Heart left ventricle (tissue), 16 donors: Measurements from ENCODE around the gene RBM14. TPM values are rescaled to one million over a fixed set of nuclear protein-coding genes. Genes with fewer than 3 reads are reported as not detected.
"Not testable (repeated sequence)": the region's sequence is repeated elsewhere in the genome, so short reads cannot be mapped to it uniquely, and the experiment has no call there.

Experiments used
- ATAC-seq, 4 donors: fragments of 200-7000 bp; cut with Tn5 transposase; one replicate each; pipeline ENCODE4 v1.9.1; 2020 to 2022; ENCODE audit warnings: moderate library complexity in 4 of 4, mild to moderate bottlenecking in 3 of 4, moderate number of reproducible peaks in 1 of 4
- DNase-seq, 5 donors: peaks; one replicate each; pipeline ENCODE4 v3.0.0-alpha.2; 2020
- H3K27ac ChIP-seq, 12 donors: fragments of 200-600 bp; sonication (generic) in 4 of 12; one replicate each; pipeline versions ENCODE4 v1.5.0 to v1.8.0; 2016 to 2022; ENCODE audit warnings: mild to moderate bottlenecking in 2 of 12
- H3K27me3 ChIP-seq, 9 donors: fragments of 200-600 bp; sonication (generic) in 2 of 9; one replicate each; pipeline versions ENCODE4 v1.5.1 to v1.8.0; 2016 to 2022; ENCODE audit warnings: mild to moderate bottlenecking in 3 of 9
- H3K36me3 ChIP-seq, 9 donors: fragments of 200-600 bp; sonication (generic) in 2 of 9; one replicate each; pipeline versions ENCODE4 v1.5.0 to v1.8.0; 2018 to 2022; ENCODE audit warnings: mild to moderate bottlenecking in 2 of 9
- H3K4me1 ChIP-seq, 12 donors: fragments of 200-600 bp; sonication (generic) in 4 of 12; one replicate each; pipeline versions ENCODE4 v1.5.0 to v1.8.0; 2016 to 2022; ENCODE audit warnings: mild to moderate bottlenecking in 3 of 12
- H3K4me3 ChIP-seq, 12 donors: fragments of 200-600 bp; sonication (generic) in 4 of 12; one replicate each; pipeline versions ENCODE4 v1.5.0 to v1.8.0; 2017 to 2022; ENCODE audit warnings: mild to moderate bottlenecking in 9 of 12, moderate library complexity in 4 of 12
- H3K9me3 ChIP-seq, 12 donors: fragments of 200-600 bp; sonication (generic) in 4 of 12; one replicate each; pipeline versions ENCODE4 v1.5.0 to v1.8.0; 2016 to 2022; ENCODE audit warnings: mild to moderate bottlenecking in 1 of 12
- CTCF ChIP-seq, 12 donors: fragments of 200-600 bp; sonication (generic) in 4 of 12; IDR thresholded peaks; one replicate each; pipeline versions ENCODE4 v1.5.0 to v1.8.0; 2018 to 2022; ENCODE audit warnings: antibody characterized with exemption in 12 of 12, mild to moderate bottlenecking in 5 of 12
- POLR2A ChIP-seq, 2 donors: fragments of 450-650 bp; IDR thresholded peaks; one replicate each; pipeline ENCODE4 v1.6.1; 2017; ENCODE audit warnings: antibody characterized with exemption in 2 of 2, mild to moderate bottlenecking in 2 of 2, moderate library complexity in 2 of 2
- WGBS, 4 donors: extraction: QIAGEN DNeasy Blood & Tissue Kit in 2 of 4; methylation state at CpG; one replicate each; pipeline versions ENCODE4 v1.1.5 to v1.1.7; 2013 to 2018; 5-methylcytosine and 5-hydroxymethylcytosine counted together
- intact Hi-C, 10 donors: fragments of 100-400 bp; cut with DNase I; formaldehyde crosslinking; loops; one replicate each; pipeline versions ENCODE4 v1.11.1 to v1.14.2; 2022
- polyA plus RNA-seq, 2 donors: library from polyadenylated mRNA; stranded (reverse); fragments of 200-250 nt; gene quantifications; one replicate each; pipeline ENCODE4 v1.2.3, GENCODE V29; 2013
- total RNA-seq, 9 donors: library from RNA; depleted of rRNA in 2 of 9; stranded (reverse); fragments of >200 nt in 2 of 9; fragmentation: NEBNext Ultra II Directional in 3 of 9; extraction: Animal tissue kit (Norgen Biotek cat#: 25700) in 3 of 9; gene quantifications; one replicate each; pipeline versions ENCODE4 v1.1.0 to v1.2.4, GENCODE V29; 2016 to 2023
- donor health status: ischemic (EF 13 %, LVEDD 7.1; RV severe dilation, severe dysfunction).
- donor health status: healthy with polysubstance abuse.
- donor health status: DM: no; HTN: yes; CAD: no.
- donor health status: DM: no; HTN: no; CAD: no.
- donor health status: ischemic (EF 25% LVEDD 6.9; RV normal size, moderate dysfunction).
- donor health status: ischemic (EF 25% LVEDD 5.7; RV mildly dilated, moderate dysfunction).
- donor health status: healthy.
- donor health status: DM: yes; HTN: yes; CAD: no.
- donor health status: ischemic (EF 35%, LVEDD 5.7; RV mildly dilated, moderate dysfunction).
- donor health status: nonischemic (EF 11% LVEDD 7.7; RV severe dilation, severe dysfunction).
- donor health status: DM: yes; HTN: yes; CAD: no.
- donor health status: PGD.
- donor health status: ischemic (EF 29% LVEDD 5.4; RV normal size, mild dysfunction).
- donor health status: nonischemic (EF 23%, LVEDD 6.1; RV moderate dilation, normal function).

RBM14 gene
- total and polyA plus RNA-seq, 11 donors: 17.4 to 40.0 (median 30.6) TPM

GRCh38 chr11:66580803-66581202, 35.6 kb upstream of the RBM14 start:
- H3K4me1 ChIP-seq: peaks cover 0 to 8% (median 0%) of the 10 kb centered on the region in 12 donors
- no peaks in the 10 kb centered on the region for H3K36me3 ChIP-seq
- no peak overlapping the region for H3K27ac ChIP-seq
- no peak for TF ChIP-seq CTCF (IDR thresholded peaks at IDR 0.05)
- no peak for TF ChIP-seq POLR2A (IDR thresholded peaks at IDR 0.05)
- intact Hi-C loops: loop anchor here in 3 of 10 donors (2.0 to 10.0 kb wide), 3 partner anchors 58 to 254 kb away; partner anchors contain the start of gene RBM4 (in 1 of the 3)
- peaks cover 0 to 9% (median 0%) of the 10 kb centered on the region in 12 donors for H3K9me3 ChIP-seq
- H3K4me3 ChIP-seq: no peak overlapping the region
- no peak for DNase-seq
- no peaks in the 10 kb centered on the region for H3K27me3 ChIP-seq
- peak in 1 of 4 donors; percentile 45 for ATAC-seq
- 54 to 65% (median 58%) methylated on average over 5 of the region's 5 CpGs for WGBS, 4 donors

- H3K27ac ChIP-seq: no peak overlapping the region
- peaks cover 0 to 9% (median 0%) of the 10 kb centered on the region in 12 donors for H3K9me3 ChIP-seq
- DNase-seq: no peak
- peaks cover 0 to 8% (median 0%) of the 10 kb centered on the region in 12 donors for H3K4me1 ChIP-seq
- H3K27me3 ChIP-seq: no peaks in the 10 kb centered on the region
- TF ChIP-seq POLR2A (IDR thresholded peaks at IDR 0.05): no peak
- no peak for TF ChIP-seq CTCF (IDR thresholded peaks at IDR 0.05)
- H3K4me3 ChIP-seq: no peak overlapping the region
- WGBS, 4 donors: 77 to 89% (median 83%) methylated on average over 3 of the region's 3 CpGs
- ATAC-seq: no peak
- no peaks in the 10 kb centered on the region for H3K36me3 ChIP-seq
- intact Hi-C loops: loop anchor here in 3 of 10 donors (2.0 to 10.0 kb wide), 3 partner anchors 58 to 254 kb away; partner anchors contain the start of gene RBM4 (in 1 of the 3)
These were observed 35.2 kb upstream of the RBM14 start for GRCh38 chr11:66581261-66581660.

GRCh38 chr11:66582565-66583147, 33.8 kb upstream of the RBM14 start:
- H3K4me1 ChIP-seq, H3K4me3 ChIP-seq, H3K9me3 ChIP-seq, ATAC-seq, H3K36me3 ChIP-seq, H3K27ac ChIP-seq, DNase-seq, H3K27me3 ChIP-seq: not testable (repeated sequence)
- WGBS, 4 donors: 87 to 95% (median 88%) methylated on average over 3 of the region's 3 CpGs
- intact Hi-C loops: loop anchor here in 2 of 10 donors (5.0 to 10.0 kb wide), 2 partner anchors 175 to 252 kb away; no protein-coding TSS in a partner anchor

- H3K36me3 ChIP-seq, ATAC-seq, H3K4me3 ChIP-seq, H3K9me3 ChIP-seq, DNase-seq, H3K27ac ChIP-seq, H3K27me3 ChIP-seq, H3K4me1 ChIP-seq: not testable (repeated sequence)
- intact Hi-C loops: loop anchor here in 1 of 10 donors (10.0 kb wide), 1 partner anchor 249 kb away; no protein-coding TSS in a partner anchor
- 93 to 96% (median 94%) methylated on average over 1 of the region's 1 CpG for WGBS, 4 donors
These were observed 31.0 kb upstream of the RBM14 start for GRCh38 chr11:66585447-66585846.

- H3K9me3 ChIP-seq: peaks cover 0 to 9% (median 0%) of the 10 kb centered on the region in 12 donors
- no peaks in the 10 kb centered on the region for H3K27me3 ChIP-seq
- DNase-seq (no peak), ATAC-seq (no peak)
- H3K4me1 ChIP-seq: no peaks in the 10 kb centered on the region
- H3K36me3 ChIP-seq: no peaks in the 10 kb centered on the region
- H3K4me3 ChIP-seq: no peak overlapping the region
- intact Hi-C loops: loop anchor here in 1 of 10 donors (10.0 kb wide), 1 partner anchor 249 kb away; no protein-coding TSS in a partner anchor
- H3K27ac ChIP-seq: no peak overlapping the region
- TF ChIP-seq POLR2A (IDR thresholded peaks at IDR 0.05): no peak
- no peak for TF ChIP-seq CTCF (IDR thresholded peaks at IDR 0.05)
- WGBS, 4 donors: 54 to 73% (median 61%) methylated on average over 2 of the region's 2 CpGs
These were observed 30.3 kb upstream of the RBM14 start for GRCh38 chr11:66586136-66586535.

- H3K9me3 ChIP-seq, H3K4me3 ChIP-seq, ATAC-seq, H3K27me3 ChIP-seq, DNase-seq, H3K36me3 ChIP-seq, H3K27ac ChIP-seq: not testable (repeated sequence)
- WGBS, 4 donors: 73 to 76% (median 75%) methylated on average over 2 of the region's 2 CpGs
- H3K4me1 ChIP-seq: peaks cover 2 to 19% (median 15%) of the 10 kb centered on the region in 12 donors
- intact Hi-C loops: loop anchor here in 1 of 10 donors (10.0 kb wide), 1 partner anchor 245 kb away; no protein-coding TSS in a partner anchor
These were observed 27.1 kb upstream of the RBM14 start for GRCh38 chr11:66589315-66589714.
